HG02678 (cell line): ENCODE results near the gene CHGA.

Experiments used
- ATAC-seq: cut with Tn5 transposase; IDR thresholded peaks from one replicate; pipeline ENCODE4 v1.9.1; 2021; ENCODE audit warnings: mild to moderate bottlenecking, moderate library complexity; ENCODE audit not compliant: unreplicated experiment

The CHGA gene

DNA sequence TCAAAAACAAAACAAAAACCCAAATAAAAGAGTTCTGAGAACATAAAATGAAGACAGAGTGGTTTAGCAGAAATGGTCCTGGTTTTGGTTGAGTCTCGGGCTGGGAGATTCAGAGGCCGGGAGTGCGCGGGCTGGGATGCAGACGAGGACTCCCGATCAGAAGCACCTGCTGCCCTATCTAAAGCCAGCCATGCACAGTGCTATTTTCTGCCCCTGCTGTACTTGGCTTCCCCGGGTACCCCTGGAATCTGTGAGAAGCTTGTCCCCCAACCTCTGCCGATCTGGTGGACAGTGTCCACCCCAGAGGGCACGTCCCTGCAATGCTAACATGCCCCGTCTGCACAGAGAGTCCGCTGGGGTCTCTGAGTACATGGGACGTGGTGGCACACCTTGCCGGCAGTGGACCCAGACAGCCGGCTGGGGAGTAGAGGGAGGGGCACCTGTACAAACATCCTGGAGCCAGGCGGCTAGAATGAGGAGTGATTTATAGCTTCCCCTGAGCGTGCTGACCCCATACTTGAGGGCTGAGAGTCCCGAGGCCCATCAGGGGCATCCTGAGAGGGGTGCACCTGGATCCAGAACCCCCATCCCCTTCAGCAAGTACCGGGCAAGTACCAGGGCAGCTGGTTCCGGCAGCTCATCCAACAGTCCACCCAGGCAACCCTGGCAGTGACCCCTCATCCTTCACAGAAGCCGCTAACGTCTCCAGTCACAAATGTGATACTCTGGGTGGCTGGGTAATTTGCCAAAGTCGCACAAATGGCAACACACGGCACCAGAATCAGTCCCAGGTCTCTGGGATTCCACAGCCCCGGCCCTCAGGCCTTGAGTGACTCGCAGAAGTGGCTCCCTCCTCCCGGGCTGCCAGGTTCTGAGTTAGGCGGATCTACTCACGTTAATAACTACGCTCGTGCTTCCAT, 37.1 kb downstream of the CHGA start:
- no peak for ATAC-seq

DNA sequence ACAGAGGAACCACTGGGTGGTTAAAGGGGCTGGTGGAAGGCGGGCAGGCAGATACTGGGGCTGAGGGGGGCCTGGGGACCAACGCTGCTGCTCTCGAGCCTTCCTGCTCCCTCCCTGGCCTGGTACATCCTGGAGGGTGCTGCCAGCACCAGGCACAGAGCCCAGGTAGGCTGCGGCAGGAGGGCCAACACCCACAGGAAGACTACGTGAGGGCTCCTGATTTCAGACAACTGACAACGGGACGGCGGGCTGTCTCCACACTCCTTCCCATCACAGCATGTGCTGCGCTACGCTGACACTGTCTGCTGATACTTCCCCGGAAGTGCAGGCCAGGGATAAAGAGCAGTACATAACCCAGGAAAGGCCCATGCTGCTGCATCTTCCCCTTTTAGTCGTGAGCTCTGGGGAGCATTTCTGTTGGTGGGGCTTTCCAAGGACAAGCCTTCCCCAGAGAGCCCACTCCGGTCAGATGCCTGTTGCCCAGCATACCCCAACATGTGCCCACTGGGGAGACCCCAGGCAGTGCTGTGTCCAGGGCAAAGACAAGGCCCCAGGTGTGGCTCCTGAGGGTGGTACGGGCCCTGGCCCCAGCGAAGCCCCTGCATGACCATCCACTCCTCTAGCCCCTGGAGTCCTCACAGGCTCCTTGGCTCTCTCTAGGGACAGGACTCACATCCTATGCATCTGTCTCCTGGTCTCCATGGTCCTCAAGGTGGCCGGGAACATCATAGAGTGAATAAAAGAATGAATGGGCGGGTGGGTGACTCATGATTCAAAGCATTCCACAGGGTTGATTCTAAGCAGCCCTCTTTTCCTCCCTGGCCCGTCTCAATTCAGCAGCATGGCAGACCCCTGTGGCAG, 38.0 kb downstream of the CHGA start:
- ATAC-seq: no peak

DNA sequence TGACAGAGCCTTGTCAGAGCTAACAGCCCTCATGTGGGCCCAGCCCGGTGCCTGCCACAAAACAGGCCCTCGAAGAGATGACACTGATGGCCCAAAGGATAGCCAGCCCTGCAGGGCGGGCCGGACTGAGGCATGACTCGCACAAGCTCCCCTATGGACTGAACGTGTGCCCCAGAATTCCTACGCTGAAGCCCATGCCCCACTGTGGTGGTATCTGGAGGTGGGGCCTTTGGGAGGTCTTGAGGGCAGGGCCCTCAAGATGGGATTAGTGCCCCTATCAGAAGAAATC, 38.6 kb downstream of the CHGA start:
- no peak for ATAC-seq

- no peak for ATAC-seq
Observed at GRCh38 chr14:92962031-92962830, 39.3 kb downstream of the CHGA start.

GRCh38 chr14:92962831-92963095, 39.8 kb downstream of the CHGA start:
- no peak for ATAC-seq

DNA sequence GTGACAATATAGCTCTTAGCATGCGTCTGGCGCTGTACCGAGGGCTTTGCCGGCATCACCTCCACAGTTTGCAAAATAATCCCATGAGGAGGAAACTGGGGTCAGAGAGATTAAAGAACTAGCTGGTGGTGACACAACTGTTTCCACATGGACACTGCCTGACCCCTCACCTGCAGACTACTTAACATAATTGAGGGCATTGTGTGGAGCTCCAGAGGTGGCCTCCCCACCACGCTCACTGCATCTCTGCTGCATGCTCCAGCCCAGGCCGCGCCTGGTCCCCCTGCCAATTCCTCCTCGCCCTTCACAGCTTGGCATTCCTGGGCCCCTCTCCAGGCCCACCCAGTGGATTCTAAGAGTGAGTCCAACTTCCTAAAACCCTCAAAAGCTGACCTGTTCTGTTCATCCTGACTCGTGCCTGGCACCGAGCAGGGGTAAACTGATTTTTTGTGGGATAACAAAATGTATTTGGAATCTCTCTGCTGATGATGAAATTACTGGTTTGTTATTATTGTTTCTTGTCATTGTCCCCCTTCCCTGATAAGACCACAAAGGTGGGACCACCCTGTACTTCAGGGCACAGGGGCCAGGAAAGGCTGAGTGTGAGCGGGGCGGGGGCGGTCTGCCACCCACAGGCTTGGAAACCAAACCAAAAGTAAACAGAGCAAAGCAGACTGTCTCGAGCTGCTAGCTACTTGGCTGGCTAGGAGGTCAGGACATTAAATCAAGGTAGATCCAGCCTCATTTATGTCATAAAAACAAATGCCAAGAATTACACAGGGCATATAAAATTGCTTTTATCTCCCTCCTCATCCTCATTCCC, 40.6 kb downstream of the CHGA start:
- no peak for ATAC-seq

- no peak for ATAC-seq
Observed at GRCh38 chr14:92964124-92965109, 41.5 kb downstream of the CHGA start.

DNA sequence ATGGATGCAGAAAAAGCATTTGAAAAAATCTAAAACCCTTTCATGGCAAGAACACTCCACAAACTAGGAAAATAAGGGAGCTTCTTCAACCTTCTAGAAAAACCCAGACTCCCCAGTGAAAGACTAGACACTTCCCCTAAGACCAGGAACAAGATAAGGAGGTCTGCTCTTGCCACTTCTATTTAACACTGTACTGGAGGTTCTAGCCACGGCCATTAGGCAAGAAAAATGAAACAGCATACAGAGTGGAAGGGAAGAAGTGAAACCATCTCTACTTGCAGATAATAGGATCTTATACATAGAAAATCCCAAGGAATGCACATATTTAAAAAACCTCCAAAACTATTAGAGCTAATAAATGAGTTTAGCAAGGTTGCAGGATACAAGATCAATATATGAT, 42.3 kb downstream of the CHGA start:
- no peak for ATAC-seq

DNA sequence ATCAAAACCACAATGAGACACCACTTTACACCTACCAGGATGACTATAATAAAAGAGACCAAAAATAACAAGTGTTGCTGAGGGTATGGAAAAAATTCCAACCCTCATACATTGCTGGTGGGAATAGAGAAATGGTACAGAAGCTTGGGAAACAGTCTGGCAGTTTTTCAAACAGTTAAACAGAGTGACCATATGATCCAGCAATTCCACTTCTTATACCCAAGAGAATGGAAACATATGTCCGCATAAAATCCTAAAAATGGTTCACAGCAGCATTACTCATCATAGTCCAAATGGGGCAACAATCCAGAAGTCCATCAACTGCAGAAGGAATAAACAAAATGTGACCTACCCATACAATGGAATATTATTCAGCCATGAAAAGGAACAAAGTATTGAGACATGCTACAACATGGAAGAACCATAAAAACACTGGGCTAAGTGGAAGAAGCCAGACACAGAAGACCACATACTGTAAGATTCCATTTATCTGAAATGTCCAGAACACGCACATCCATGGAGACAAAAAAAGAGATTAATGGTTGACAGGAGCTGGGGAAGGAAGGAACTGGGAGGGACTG, 44.5 kb downstream of the CHGA start:
- ATAC-seq: no peak

- no peak for ATAC-seq
Observed at GRCh38 chr14:92968291-92969020, 45.5 kb downstream of the CHGA start.

GRCh38 chr14:92969430-92969829, 46.5 kb downstream of the CHGA start:
- no peak for ATAC-seq

DNA sequence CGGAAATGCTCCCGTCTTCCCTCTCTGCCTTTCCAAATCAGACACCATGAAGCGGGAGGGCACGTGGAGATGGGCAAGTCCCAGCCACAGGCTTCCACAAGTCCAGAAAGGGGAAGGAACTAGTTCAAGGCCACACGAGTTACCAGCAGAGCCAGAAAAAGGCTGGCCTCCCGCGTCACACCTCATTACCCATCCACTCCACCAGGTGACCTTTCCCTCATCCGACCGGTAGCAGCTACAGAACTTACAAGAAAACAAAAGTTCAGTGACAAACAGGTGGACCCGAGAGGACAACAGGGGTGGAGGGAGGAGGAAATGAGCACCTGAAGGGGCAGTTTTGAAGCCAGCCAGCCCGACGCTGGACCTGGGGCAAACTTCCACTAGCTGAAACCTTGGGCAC, 46.9 kb downstream of the CHGA start:
- no peak for ATAC-seq

- no peak for ATAC-seq
Observed at GRCh38 chr14:92970271-92970670, 47.3 kb downstream of the CHGA start.

GRCh38 chr14:92971601-92972180, 48.7 kb downstream of the CHGA start:
- no peak for ATAC-seq

DNA sequence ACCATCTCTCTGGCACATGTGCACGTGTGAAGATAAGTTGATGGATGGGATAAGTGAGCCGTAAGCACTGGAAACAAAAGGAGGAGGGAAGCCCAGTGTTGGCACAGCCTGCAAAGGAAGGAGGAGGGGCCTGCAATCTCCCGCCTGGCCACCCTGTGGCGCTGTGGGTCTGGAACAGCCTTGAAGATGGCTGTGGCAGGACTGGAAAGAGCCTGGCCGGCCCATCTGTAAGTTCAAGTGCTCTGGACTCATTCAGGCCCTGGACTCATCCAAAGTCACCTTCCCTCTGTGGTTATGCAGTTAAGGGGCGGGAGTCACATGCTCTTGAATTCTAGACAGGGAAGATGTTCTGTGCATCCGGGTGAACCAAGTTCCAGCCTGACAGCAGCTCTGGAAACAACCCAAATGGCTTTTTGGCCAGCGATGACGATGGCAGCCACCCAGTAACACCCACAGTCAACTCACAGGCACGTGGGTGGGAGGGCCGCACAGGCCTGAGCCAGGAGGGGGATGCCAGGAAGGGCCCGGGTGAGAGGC, 50.4 kb downstream of the CHGA start:
- ATAC-seq: no peak

- ATAC-seq: no peak
Observed at GRCh38 chr14:92973798-92974372, 50.9 kb downstream of the CHGA start.

- no peak for ATAC-seq
Observed at GRCh38 chr14:92974541-92975345, 51.8 kb downstream of the CHGA start.
